NCI-H2171 (cell line): ENCODE data around the gene TXNDC2.
"Not testable (repeated sequence)": the region's sequence is repeated elsewhere in the genome, so short reads cannot be mapped to it uniquely, and the experiment has no call there.

Experiments
- DNase-seq: peaks from one replicate; lab custom pipeline; 2025; lab: John Stamatoyannopoulos, UW

Gene TXNDC2

DNA sequence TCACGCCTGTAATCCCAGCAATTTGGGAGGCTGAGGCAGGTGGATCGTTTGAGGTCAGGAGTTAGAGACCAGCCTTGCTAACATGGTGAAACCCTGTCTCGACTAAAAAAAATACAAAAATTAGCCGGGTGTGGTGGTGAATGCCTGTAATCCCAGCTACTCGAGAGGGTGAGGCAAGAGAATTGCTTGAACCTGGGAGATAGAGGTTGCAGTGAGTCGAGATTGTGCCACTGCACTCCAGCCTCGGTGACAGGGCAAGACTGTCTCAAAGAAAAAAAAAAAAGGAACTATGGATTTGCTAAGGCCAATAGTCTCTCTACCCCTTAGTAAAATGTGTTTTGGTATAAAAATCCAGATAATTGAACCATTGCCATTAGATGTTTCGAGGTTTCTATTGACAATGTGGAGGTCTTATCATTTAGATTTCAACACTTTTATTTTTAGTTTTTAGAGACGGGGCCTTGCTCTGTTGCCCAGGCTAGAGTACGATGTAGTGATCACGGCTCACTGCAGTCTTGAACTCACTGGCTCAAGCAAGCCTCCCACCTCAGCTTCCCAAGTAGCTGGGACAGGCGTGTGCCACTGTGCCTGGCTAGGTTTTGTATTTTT, 1.1 kb upstream of the TXNDC2 start:
- DNase-seq = no peak

DNA sequence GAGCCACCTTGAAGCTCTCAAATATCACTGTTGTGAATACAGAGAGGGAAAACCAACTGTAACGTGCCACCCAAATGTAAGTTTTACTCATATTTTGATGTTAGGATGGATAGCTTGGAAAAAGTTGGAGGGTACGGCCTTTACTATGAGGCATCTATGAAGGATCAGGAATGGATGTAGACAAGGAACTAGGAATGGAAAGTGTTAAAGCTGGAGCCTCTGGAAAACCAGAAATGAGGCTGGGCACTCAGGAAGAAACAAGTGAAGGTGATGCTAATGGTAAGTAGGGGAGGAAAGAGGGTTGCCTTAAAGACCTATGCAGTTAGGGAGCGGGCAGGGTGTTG, 204 bp downstream of the TXNDC2 start:
- no peak for DNase-seq

- DNase-seq = no peak
Observed at GRCh38 chr18:9887992-9888391, 2.2 kb downstream of the TXNDC2 start.

DNA sequence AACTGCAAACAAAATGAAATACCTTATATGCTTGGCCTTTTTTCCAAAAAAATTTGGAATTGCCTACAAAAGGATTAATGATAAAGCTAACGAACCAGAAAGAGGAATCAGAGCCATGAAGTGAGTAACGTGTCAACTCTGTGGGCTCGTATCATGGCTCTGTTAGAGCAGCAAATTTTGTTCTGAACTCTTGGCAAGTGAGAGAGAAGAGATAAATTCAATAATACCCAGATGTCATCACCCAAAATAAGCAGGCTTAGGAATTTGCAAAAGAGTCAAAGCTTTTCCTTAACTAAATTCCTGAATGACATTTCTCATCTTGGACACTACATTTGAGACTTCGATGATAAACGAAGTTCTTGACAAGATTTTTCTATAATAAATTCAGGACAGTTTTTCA, 4.4 kb downstream of the TXNDC2 start:
- no peak for DNase-seq

DNA sequence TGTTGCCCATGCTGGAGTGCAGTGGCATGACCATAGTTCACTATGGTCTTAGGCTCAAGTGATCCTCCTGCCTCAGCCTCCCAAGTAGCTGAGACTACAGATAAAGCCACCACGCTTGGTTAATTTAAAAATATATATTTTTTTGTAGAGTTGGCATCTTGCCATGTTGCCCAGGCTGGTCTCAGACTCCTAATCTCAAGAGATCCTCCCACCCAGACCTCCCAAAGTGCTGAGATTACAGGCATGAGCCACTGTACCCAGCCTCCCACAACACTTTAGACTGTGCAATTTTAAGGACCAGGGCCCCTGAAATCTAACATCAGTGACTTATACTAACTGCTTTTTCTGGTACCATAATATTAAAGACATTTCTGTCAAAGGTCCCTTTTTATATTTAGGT, 5.2 kb downstream of the TXNDC2 start:
- DNase-seq = no peak

DNA sequence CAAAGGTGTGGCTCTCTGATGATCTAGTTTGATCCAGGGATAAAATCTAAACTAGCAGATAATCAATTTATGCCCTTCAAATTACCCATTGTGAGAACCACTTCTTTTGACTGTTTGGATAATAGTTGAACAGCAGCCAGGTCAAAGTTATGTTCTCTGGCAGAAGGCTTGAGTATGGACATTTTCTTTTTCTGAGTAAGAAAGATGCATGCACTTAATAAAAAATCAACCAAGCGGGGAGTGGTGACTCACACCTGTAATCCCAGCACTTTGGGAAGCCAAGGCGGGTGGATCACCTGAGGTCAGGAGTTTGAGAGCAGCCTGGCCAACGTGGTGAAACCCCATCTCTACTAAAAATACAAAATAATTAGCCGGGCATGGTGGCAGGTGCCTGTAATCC, 5.7 kb downstream of the TXNDC2 start:
- not testable (repeated sequence) for DNase-seq

DNA sequence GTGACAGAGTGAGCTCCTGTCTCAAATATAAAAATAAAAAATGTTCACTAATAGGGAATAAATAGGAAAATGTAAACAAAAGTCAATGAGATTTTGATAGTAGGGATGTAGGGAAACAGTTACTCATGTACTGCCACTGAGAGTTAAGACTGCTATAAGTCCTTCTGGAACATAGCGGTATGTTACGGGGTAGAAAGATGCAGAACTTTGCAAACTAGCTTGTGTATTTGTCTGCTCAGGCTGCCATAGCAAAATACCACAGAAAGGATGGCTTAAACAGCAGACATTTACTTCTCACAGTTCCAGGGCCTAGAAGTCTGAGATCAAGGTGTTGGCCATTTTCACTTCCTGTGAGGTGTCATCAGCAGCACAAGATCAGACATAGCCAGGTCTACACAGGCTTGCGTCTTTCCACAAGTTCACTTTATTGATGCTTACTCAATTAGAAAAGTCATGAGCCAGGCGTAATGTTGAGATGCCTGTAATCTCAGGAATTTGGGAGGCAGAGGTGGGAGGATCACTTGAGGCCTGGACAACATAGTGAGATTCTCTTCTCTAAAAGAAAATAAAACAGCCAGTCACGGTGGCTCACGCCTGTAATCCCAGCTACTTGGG, 8.8 kb downstream of the TXNDC2 start:
- no peak for DNase-seq

DNA sequence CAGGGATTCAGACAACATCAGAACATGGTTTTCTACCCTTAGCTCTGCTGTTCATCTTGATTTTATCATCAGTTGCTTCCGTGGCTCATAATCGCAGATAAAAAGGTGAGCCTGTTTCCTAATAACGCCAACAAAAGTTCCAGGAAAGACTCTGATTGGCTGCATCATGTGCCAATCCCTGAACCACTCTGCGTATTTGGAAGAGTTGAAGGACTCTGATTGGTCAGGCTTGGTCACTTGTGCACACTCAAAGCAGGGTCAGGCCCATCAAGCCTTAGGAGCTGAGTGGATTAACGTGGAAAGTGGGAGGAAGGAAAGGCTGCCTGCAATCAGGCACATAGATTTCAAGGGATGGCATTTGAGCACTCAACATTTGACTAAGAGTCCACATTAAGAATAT, 11.4 kb downstream of the TXNDC2 start:
- no peak for DNase-seq

DNA sequence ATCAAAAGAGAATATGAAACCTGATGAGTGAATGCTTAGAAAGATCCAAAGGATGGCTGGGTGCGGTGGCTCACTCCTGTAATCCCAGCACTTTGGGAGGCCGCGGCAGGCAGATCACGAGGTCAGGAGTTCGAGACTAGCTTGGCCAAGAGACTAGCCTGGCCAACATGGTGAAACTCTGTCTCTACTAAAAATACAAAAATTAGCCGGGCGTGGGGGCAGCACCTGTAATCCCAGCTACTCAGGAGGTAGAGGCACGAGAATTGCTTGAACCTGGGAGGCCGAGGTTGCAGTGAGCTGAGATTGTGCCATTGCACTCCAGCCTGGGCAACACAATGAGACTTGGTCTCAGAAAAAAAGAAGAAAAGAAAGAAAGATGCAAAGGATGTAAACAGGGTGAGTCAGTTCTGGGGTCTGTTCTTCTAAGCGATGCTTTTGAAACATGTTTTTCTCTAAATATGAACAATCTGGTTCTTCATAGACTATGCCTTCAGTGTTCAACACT, 12.1 kb downstream of the TXNDC2 start:
- DNase-seq = not testable (repeated sequence)

- DNase-seq = peak; percentile 41
Observed at GRCh38 chr18:9898792-9899549, 13.2 kb downstream of the TXNDC2 start.

DNA sequence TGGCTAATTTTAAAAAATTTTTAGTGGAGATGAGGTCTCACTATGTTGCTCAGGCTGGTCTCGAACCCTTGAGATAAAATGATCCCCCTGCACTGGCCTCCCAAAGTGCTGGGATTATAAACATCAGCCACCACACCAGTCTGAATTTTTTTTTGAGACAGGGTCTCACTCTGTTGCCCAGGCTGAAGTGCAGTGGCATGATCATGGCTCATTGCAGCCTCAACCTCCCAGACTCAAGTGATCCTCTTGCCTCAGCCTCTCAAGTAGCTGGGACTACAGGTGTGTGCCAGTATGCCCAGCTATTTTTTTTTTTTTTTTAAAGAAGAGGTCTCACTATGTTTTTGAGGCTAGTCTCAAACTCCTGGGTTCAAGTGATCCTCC, 13.8 kb downstream of the TXNDC2 start:
- DNase-seq = not testable (repeated sequence)

DNA sequence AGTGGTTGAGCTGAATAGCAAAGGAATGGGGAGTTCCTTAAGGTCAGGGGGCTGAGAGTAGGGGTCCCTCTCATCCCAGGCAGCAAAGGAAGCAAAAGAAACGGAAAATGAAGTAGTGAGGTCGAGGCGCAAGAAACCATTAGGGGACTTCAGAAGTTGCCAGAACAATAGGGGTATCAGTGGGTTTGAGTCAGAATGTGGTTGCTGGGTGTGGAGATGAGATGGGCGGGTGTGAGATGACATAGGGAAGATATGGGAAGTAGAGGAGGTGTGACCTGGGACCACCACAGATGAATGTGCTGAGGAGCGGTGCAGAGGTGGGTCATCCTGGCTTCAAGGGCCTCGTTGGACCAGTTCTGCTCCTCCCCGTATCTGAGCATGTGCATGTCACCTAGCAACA, 14.9 kb downstream of the TXNDC2 start:
- DNase-seq = no peak

GRCh38 chr18:9901377-9901776, 15.6 kb downstream of the TXNDC2 start:
- DNase-seq = no peak

GRCh38 chr18:9902264-9902663, 16.5 kb downstream of the TXNDC2 start:
- not testable (repeated sequence) for DNase-seq

GRCh38 chr18:9902832-9903231, 17.1 kb downstream of the TXNDC2 start:
- peak; percentile 54 for DNase-seq

DNA sequence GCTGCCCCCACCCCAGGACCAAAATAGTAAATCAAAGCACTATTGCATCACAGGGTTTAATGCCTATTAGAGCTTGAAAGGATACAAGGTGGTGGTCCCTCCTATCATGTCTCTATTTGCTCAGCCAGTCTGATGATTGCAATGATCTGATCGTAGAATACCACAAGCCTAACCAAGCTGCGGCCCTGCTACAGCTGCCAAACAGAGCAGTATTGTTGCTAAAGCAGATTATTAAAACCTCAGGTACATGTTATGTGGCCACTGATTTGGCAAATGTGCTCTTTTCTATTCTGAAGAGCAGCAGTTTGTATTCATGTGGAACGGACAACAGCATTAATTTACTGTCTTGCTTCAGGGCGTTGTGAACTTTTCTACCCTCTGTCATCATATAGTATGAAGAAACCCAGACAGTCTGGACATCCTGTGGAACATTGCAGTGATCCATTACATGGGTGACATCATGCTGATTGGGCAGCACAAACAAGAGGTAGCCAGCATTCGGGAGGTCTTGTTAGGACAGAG, 19.7 kb downstream of the TXNDC2 start:
- DNase-seq = no peak

- DNase-seq = no peak
Observed at GRCh38 chr18:9906481-9906880, 20.7 kb downstream of the TXNDC2 start.

DNA sequence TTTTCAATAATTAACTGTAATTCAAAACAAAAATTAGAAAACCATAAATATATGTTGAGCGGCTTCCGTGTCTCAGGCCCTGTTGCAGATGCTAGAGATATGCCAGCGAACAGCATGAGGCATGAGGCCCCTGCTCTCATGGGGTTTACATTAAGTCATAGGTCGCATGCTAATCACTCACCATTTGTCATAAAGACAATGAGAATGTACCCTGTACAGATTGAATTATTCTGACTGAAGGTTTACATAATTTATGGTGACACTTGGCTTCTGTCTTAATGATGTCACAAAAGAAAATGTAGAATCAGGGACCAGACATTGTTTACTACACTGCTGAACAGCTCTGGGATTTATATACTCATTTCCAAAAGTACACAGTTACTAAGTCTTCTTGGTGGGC, 22.1 kb downstream of the TXNDC2 start:
- DNase-seq = no peak

- DNase-seq = no peak
Observed at GRCh38 chr18:9910071-9910470, 24.3 kb downstream of the TXNDC2 start.

DNA sequence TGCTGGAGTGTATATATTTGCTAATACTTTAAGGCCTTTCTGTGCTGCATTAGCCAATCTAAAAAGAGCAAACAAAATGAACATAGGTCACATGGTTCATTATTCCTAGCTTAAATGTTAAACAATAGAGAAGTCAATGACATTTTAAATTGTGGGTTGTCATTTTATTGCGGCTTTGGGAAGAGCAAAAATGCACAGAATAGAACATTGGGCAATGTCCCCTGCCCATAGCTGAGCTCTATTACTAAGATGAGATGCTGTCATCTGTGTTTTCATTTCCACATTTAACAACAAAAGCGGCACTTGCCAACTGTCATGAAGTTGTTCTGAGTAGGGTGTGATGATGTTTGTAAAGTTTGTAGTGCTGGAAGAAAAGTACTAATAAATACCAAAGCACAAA, 24.9 kb downstream of the TXNDC2 start:
- no peak for DNase-seq

DNA sequence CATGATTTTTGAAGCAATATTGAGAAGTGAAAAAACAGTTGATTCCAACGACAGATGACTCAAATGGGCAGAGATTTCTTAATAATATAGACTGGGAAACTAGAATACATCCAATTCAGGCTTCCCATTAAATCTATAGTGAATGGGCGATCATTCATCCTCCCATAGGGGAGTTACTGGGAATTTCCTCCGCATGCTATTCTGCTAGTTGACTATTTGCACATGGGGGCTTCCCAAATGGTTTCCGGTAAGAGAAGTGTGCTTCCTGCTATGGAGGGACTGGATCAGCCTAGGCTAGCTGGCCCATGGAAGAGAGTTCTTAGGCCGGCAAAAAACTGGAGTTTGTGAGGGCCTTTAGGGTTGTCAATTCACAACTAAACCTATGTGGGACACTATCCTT, 25.5 kb downstream of the TXNDC2 start:
- no peak for DNase-seq

- not testable (repeated sequence) for DNase-seq
Observed at GRCh38 chr18:9912285-9912684, 26.5 kb downstream of the TXNDC2 start.

- no peak for DNase-seq
Observed at GRCh38 chr18:9913151-9913525, 27.4 kb downstream of the TXNDC2 start.
